HepG2 (cell line): ENCODE data around the gene GPT2. TPM values are rescaled to one million over a fixed set of nuclear protein-coding genes. Genes with fewer than 3 reads are reported as not detected.
A peak's percentile ranks its signal among the peaks of the same experiment; 100 is the strongest.

Source experiments
- ATF5 ChIP-seq: sonication (generic); formaldehyde crosslinking; IDR thresholded peaks from 2 replicates; pipeline ENCODE4 v1.4.0; 2020; ENCODE audit warnings: mild to moderate bottlenecking, low read depth, missing genetic modification reagents
- GPBP1L1 ChIP-seq: sonication (generic); formaldehyde crosslinking; IDR thresholded peaks from 2 replicates; pipeline ENCODE4 v1.5.0; 2020; ENCODE audit warnings: mild to moderate bottlenecking, missing genetic modification reagents
- HDAC1 ChIP-seq: sonication (generic); formaldehyde crosslinking; IDR thresholded peaks from 2 replicates; pipeline ENCODE4 v1.5.1; 2020; ENCODE audit warnings: mild to moderate bottlenecking, missing genetic modification reagents
- HNF1B ChIP-seq: sonication (generic); formaldehyde crosslinking; IDR thresholded peaks from 2 replicates; pipeline ENCODE4 v1.5.1; 2020; ENCODE audit warnings: mild to moderate bottlenecking, moderate library complexity, missing genetic modification reagents
- JUNB ChIP-seq: sonication (generic); formaldehyde crosslinking; IDR thresholded peaks from 2 replicates; pipeline ENCODE4 v1.8.0; 2022; ENCODE audit warnings: missing genetic modification reagents, mild to moderate bottlenecking, borderline replicate concordance
- PHF20 ChIP-seq: sonication (generic); formaldehyde crosslinking; IDR thresholded peaks from 2 replicates; pipeline ENCODE4 v1.5.0; 2020; ENCODE audit warnings: mild to moderate bottlenecking, missing genetic modification reagents
- PHF21A ChIP-seq: sonication (generic); formaldehyde crosslinking; IDR thresholded peaks from 2 replicates; pipeline ENCODE4 v1.5.0; 2020; ENCODE audit warnings: mild to moderate bottlenecking, missing genetic modification reagents
- PRMT3 ChIP-seq: sonication (generic); formaldehyde crosslinking; IDR thresholded peaks from 2 replicates; pipeline ENCODE4 v1.8.1; 2022; ENCODE audit warnings: low read depth, mild to moderate bottlenecking, moderate library complexity, missing genetic modification reagents, borderline replicate concordance
- REL ChIP-seq: sonication (generic); formaldehyde crosslinking; conservative IDR thresholded peaks from 2 replicates; pipeline ENCODE4 v1.8.0; 2022; ENCODE audit warnings: mild to moderate bottlenecking, missing genetic modification reagents, moderate library complexity
- RFX5 ChIP-seq: IDR thresholded peaks from 2 replicates; pipeline ENCODE4 v1.6.1; 2011; ENCODE audit warnings: low read depth, low read length, improper control_type of control experiment
- RNF2 ChIP-seq: fragments of 450-650 bp; conservative IDR thresholded peaks from 2 replicates; pipeline ENCODE4 v1.6.1; 2016; ENCODE audit warnings: low read depth
- TCF7L2 ChIP-seq: IDR thresholded peaks from 2 replicates; pipeline ENCODE4 v1.6.1; 2011; ENCODE audit warnings: mild to moderate bottlenecking, low read depth, low read length, moderate library complexity
- ZBTB2 ChIP-seq: sonication (generic); formaldehyde crosslinking; IDR thresholded peaks from 2 replicates; pipeline ENCODE4 v1.8.0; 2022; ENCODE audit warnings: low read depth, missing genetic modification reagents
- ZBTB44 ChIP-seq: sonication (generic); formaldehyde crosslinking; IDR thresholded peaks from 2 replicates; pipeline ENCODE4 v1.4.0; 2020; ENCODE audit warnings: missing genetic modification reagents
- ZC3H13 ChIP-seq: sonication (generic); formaldehyde crosslinking; IDR thresholded peaks from 2 replicates; pipeline ENCODE4 v1.8.1; 2023; ENCODE audit warnings: mild to moderate bottlenecking, missing genetic modification reagents, moderate library complexity
- ZNF329 ChIP-seq: sonication (generic); formaldehyde crosslinking; IDR thresholded peaks from 2 replicates; pipeline ENCODE4 v1.9.0; 2021; ENCODE audit warnings: low read depth, mild to moderate bottlenecking, missing genetic modification reagents
- ZNF770 ChIP-seq: sonication (generic); formaldehyde crosslinking; IDR thresholded peaks from 2 replicates; pipeline ENCODE4 v1.5.0; 2020; ENCODE audit warnings: mild to moderate bottlenecking, missing genetic modification reagents
- ZNF782 ChIP-seq: sonication (generic); formaldehyde crosslinking; IDR thresholded peaks from 2 replicates; pipeline ENCODE4 v1.4.0; 2020; ENCODE audit warnings: missing genetic modification reagents, mild to moderate bottlenecking, borderline replicate concordance
- polyA plus RNA-seq, 8 experiments: library from polyadenylated mRNA; depleted of rRNA in 3 of 8; stranded (reverse) in 7 of 8; unstranded in 1 of 8; fragments of >200 nt; fragmentation: Illumina TruSeq in 4 of 8; extraction: Trizol in 4 of 8; gene quantifications; 2 replicates each; pipeline versions ENCODE4 v1.2.1 to v1.2.3, GENCODE V29; 2011 to 2016; ENCODE audit warnings: low read depth in 4 of 8, missing spikeins in 1 of 8, mixed read lengths in 1 of 8; ENCODE audit not compliant: insufficient read depth in 1 of 8
- total RNA-seq, 5 experiments: library from RNA; depleted of rRNA; stranded (reverse); fragments of >200 nt; fragmentation: Illumina TruSeq; extraction: Trizol; gene quantifications; 2 replicates each; pipeline ENCODE4 v1.2.3, GENCODE V29; 2016; ENCODE audit warnings: low read depth in 1 of 5

GPT2 gene
- total and polyA plus RNA-seq, 2 of the 13 experiments (the other 11 are each of a cell fraction or from before 2014, with no cell fraction given): 138 to 267 TPM

GRCh38 chr16:46883690-46884512 lies at the start of gene GPT2 (continued):
- peak; percentile 75 for TF ChIP-seq PRMT3 (CRISPR knock-in tag)
- TF ChIP-seq ZNF329 (CRISPR knock-in tag): no peak
- TF ChIP-seq ZNF782 (CRISPR knock-in tag): peak; percentile 94; the same call in 1 of the 2 replicates
- TF ChIP-seq GPBP1L1 (CRISPR knock-in tag): no peak
- TF ChIP-seq ZBTB2 (CRISPR knock-in tag): peak; percentile 96
- TF ChIP-seq TCF7L2: no peak
- peak; percentile 71 for TF ChIP-seq REL (CRISPR knock-in tag)
- peak; percentile 68; the same call in 1 of the 2 replicates for TF ChIP-seq ZNF770 (CRISPR knock-in tag)
- peak; percentile 53; the same call in 1 of the 2 replicates for TF ChIP-seq RNF2
- peak; percentile 97 for TF ChIP-seq ATF5 (CRISPR knock-in tag)
- TF ChIP-seq RFX5: peak; percentile 21; the same call in 1 of the 2 replicates
- TF ChIP-seq ZBTB44 (CRISPR knock-in tag): peak; percentile 62; the same call in 1 of the 2 replicates
- peak; percentile 97 for TF ChIP-seq HDAC1 (CRISPR knock-in tag)
- TF ChIP-seq PHF20 (CRISPR knock-in tag): peak; percentile 60; the same call in 1 of the 2 replicates
- peak; percentile 91 for TF ChIP-seq PHF21A (CRISPR knock-in tag)
- TF ChIP-seq HNF1B: peak; percentile 69
- 0 out of 2 replicates have a peak, but pooled peaks have one; percentile 77 for TF ChIP-seq ZC3H13 (CRISPR knock-in tag)
- no peak for TF ChIP-seq JUNB (CRISPR knock-in tag)
